HCT116 (cell line): Measurements from ENCODE around the gene COL18A1. TPM values are rescaled to one million over a fixed set of nuclear protein-coding genes. Genes with fewer than 3 reads are reported as not detected.
"Not testable (repeated sequence)": the region's sequence is repeated elsewhere in the genome, so short reads cannot be mapped to it uniquely, and the experiment has no call there.

ENCODE experiments used
- ATAC-seq: fragments of 200-7000 bp; cut with Tn5 transposase; 2 replicates; pipeline ENCODE4 v1.9.1; 2020; ENCODE audit warnings: mild to moderate bottlenecking, moderate library complexity
- BruUV-seq: library from RNA; stranded (reverse); fragments of 400-500 nt; replicated peaks from 2 replicates; lab custom pipeline; 2021; lab: Mats Ljungman, UMichigan
- CTCF ChIA-PET: fragments of 300-600 bp; sonication (Branson Sonifier 250); formaldehyde crosslinking; loops from one replicate; lab custom pipeline; 2021; ENCODE audit warnings: antibody characterized with exemption; lab: Charles Lee
- POLR2A ChIA-PET: fragments of 300-600, 350-600 bp; sonication (Branson Sonifier 250); formaldehyde crosslinking; loops from one replicate; lab custom pipeline; 2021; ENCODE audit warnings: antibody characterized with exemption; lab: Charles Lee
- RAD21 ChIA-PET, 2 experiments: fragments of 300-600 bp; sonication (Branson Sonifier 250); formaldehyde crosslinking; loops; one replicate each; lab custom pipeline; 2023; ENCODE audit warnings: low total read pairs in 2 of 2; ENCODE audit not compliant: uncharacterized antibody in 2 of 2, unreplicated experiment in 2 of 2, low non-redundant PET in 1 of 2; lab: Charles Lee
- DNase-seq: peaks from one replicate; pipeline ENCODE4 v3.0.0-alpha.2; 2010; ENCODE audit warnings: low read depth, low spot score
- H2AFZ ChIP-seq: fragments of 200-600 bp; shearing (Covaris generic), sonication (generic); 2 replicates; pipeline ENCODE4 v1.6.1; 2017; ENCODE audit warnings: low read depth, mixed run types, mixed read lengths, antibody characterized with exemption, low read length; ENCODE audit not compliant: poor library complexity, severe bottlenecking
- H3K27ac ChIP-seq: 2 replicates; pipeline ENCODE4 v1.5.1; 2012; ENCODE audit warnings: low read depth, low read length
- H3K27me3 ChIP-seq: fragments of 200-600 bp; sonication (generic); 2 replicates; pipeline ENCODE4 v1.6.1; 2016; ENCODE audit warnings: mixed run types, low read length, mixed read lengths; ENCODE audit not compliant: insufficient read depth
- H3K36me3 ChIP-seq, 2 experiments: fragments of 200-500 bp in 1 of 2; fragments of 200-600 bp in 1 of 2; sonication (Bioruptor generic) in 1 of 2; sonication (generic) in 1 of 2; 2 replicates each; pipeline versions ENCODE4 v1.5.1 to v1.6.1; 2014 to 2016; ENCODE audit warnings: low read length in 2 of 2, inconsistent platforms in 1 of 2, mixed read lengths in 1 of 2, mixed run types in 1 of 2; ENCODE audit not compliant: insufficient read depth in 2 of 2, control insufficient read depth in 1 of 2
- H3K4me1 ChIP-seq, 2 experiments: fragments of 200-600 bp in 1 of 2; sonication (generic) in 1 of 2; 2 replicates each; pipeline versions ENCODE4 v1.5.1 to v1.6.1; 2012 to 2017; ENCODE audit warnings: low read length in 2 of 2, inconsistent platforms in 1 of 2, mild to moderate bottlenecking in 1 of 2, mixed read lengths in 1 of 2, mixed run types in 1 of 2, moderate library complexity in 1 of 2; ENCODE audit not compliant: insufficient read depth in 2 of 2, control insufficient read depth in 1 of 2
- H3K4me2 ChIP-seq: fragments of 200-600 bp; sonication (generic); 2 replicates; pipeline ENCODE4 v1.6.1; 2017; ENCODE audit warnings: mixed run types, low read length, mixed read lengths
- H3K4me3 ChIP-seq, 2 experiments: fragments of 200-600 bp in 1 of 2; sonication (generic) in 1 of 2; replicated peaks in 1 of 2; 2 replicates each; pipeline ENCODE4 v1.5.1; 2011 to 2016; ENCODE audit warnings: low read length in 2 of 2, control low read depth in 1 of 2, low read depth in 1 of 2, mild to moderate bottlenecking in 1 of 2, mixed read lengths in 1 of 2, mixed run types in 1 of 2
- H3K79me2 ChIP-seq: fragments of 200-600 bp; sonication (generic); 2 replicates; pipeline ENCODE4 v1.6.1; 2017; ENCODE audit warnings: mild to moderate bottlenecking, mixed run types, low read length, moderate library complexity, mixed read lengths; ENCODE audit not compliant: insufficient read depth
- H3K9ac ChIP-seq: fragments of 200-600 bp; sonication (generic); 2 replicates; pipeline ENCODE4 v1.6.1; 2016; ENCODE audit warnings: low read length, mixed read lengths
- H3K9me2 ChIP-seq: fragments of 200-600 bp; sonication (generic), shearing (Covaris generic); 2 replicates; pipeline ENCODE4 v1.6.1; 2017; ENCODE audit warnings: mixed run types, mild to moderate bottlenecking, moderate library complexity; ENCODE audit not compliant: insufficient read depth
- H3K9me3 ChIP-seq, 2 experiments: fragments of 200-500 bp in 1 of 2; fragments of 200-600 bp in 1 of 2; sonication (Bioruptor generic) in 1 of 2; sonication (generic) in 1 of 2; 2 replicates each; pipeline ENCODE4 v1.6.1; 2014 to 2017; ENCODE audit warnings: low read length in 2 of 2, mixed read lengths in 2 of 2, inconsistent platforms in 1 of 2, low read depth in 1 of 2, mild to moderate bottlenecking in 1 of 2, mixed run types in 1 of 2, moderate library complexity in 1 of 2; ENCODE audit not compliant: control insufficient read depth in 1 of 2, insufficient read depth in 1 of 2
- H4K20me1 ChIP-seq: fragments of 200-600 bp; sonication (generic), shearing (Covaris generic); 2 replicates; pipeline ENCODE4 v1.6.1; 2017; ENCODE audit warnings: mixed run types, mild to moderate bottlenecking, moderate library complexity; ENCODE audit not compliant: insufficient read depth
- CEBPB ChIP-seq: IDR thresholded peaks from 2 replicates; pipeline ENCODE4 v1.6.1; 2012; ENCODE audit warnings: low read depth
- EGR1 ChIP-seq: IDR thresholded peaks from 2 replicates; pipeline ENCODE4 v1.6.1; 2012; ENCODE audit warnings: low read depth
- EZH2 ChIP-seq: fragments of 200-600 bp; sonication (generic); IDR thresholded peaks from 2 replicates; pipeline ENCODE4 v1.6.1; 2017; ENCODE audit warnings: antibody characterized with exemption, mixed run types
- SIN3A ChIP-seq: IDR thresholded peaks from 2 replicates; pipeline ENCODE4 v1.6.1; 2012; ENCODE audit warnings: low read depth
- SP1 ChIP-seq: IDR thresholded peaks from 2 replicates; pipeline ENCODE4 v1.6.1; 2012; ENCODE audit warnings: low read depth
- SRF ChIP-seq: IDR thresholded peaks from 2 replicates; pipeline ENCODE4 v1.6.1; 2012; ENCODE audit warnings: low read depth
- TCF7L2 ChIP-seq: IDR thresholded peaks from 2 replicates; pipeline ENCODE4 v1.7.0; 2011; ENCODE audit warnings: borderline replicate concordance, inconsistent platforms; ENCODE audit not compliant: insufficient read depth, insufficient read length; ENCODE audit errors: extremely low read depth
- ZFX ChIP-seq: fragments of 450-650 bp; IDR thresholded peaks from 2 replicates; pipeline ENCODE4 v1.6.1; 2017
- intact Hi-C: fragments of 100-400 bp; cut with micrococcal nuclease; formaldehyde crosslinking; loops from 2 replicates; pipeline ENCODE4 v1.10.0; 2022
- total RNA-seq: library from RNA; stranded (reverse); gene quantifications from one replicate; pipeline ENCODE4 v1.2.1, GENCODE V29; 2021; ENCODE audit not compliant: unreplicated experiment

The COL18A1 gene
- total RNA-seq, 1 experiment from 2014 or later = 59.5 TPM

DNA sequence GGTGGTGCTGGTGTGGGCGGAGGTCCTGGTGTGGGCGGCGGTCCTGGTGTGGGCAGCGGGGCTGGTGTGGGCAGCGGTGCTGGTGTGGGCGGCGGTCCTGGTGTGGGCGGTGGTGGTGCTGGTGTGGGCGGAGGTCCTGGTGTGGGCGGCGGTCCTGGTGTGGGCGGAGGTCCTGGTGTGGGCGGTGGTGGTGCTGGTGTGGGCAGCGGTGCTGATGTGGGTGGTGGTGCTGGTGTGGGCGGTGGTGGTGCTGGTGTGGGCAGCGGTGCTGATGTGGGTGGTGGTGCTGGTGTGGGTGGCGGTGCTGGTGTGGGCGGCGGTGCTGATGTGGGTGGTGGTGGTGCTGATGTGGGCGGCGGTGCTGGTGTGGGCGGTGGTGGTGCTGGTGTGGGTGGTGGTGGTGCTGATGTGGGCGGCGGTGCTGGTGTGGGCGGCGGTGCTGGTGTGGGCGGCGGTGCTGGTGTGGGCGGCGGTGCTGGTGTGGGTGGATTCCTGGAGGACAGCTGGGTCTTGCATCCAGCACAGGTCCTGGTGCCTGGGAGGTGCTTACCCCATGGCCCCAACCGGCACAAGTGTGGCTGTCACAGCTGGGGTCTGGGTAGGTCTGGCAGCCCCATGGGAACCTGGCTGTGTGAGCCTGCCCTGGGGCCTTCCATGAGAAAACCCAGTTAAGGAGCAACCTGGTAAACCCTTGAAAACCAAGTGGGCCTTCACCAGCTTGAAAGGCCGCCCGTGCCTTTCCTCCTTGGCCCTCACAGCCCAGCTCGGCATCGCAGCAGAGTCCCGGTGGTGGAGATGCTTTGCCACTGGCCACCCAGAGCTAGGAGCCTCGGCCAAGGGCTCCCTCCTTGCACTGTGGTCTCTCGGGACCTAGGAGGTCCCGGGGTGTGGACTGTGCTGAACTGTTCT is 38.0 kb downstream of the COL18A1 start:
- peaks cover 3 to 13% of the 10 kb centered on the region in 2 experiments; a peak in 3 of 4 replicates for H3K9me3 ChIP-seq
- peaks cover 0 to 15% of the 10 kb centered on the region in 2 experiments; a peak in 1 of 4 replicates for H3K4me1 ChIP-seq
- H2AFZ ChIP-seq, H3K27me3 ChIP-seq, H3K4me3 ChIP-seq, H4K20me1 ChIP-seq, ATAC-seq, intact Hi-C loops, POLR2A ChIA-PET, H3K4me2 ChIP-seq, RAD21 ChIA-PET, H3K9me2 ChIP-seq, CTCF ChIA-PET, H3K27ac ChIP-seq, DNase-seq, H3K9ac ChIP-seq, H3K36me3 ChIP-seq, BruUV-seq: not testable (repeated sequence)
- H3K79me2 ChIP-seq = peaks cover 33% of the 10 kb centered on the region; the same call in 1 of the 2 replicates

DNA sequence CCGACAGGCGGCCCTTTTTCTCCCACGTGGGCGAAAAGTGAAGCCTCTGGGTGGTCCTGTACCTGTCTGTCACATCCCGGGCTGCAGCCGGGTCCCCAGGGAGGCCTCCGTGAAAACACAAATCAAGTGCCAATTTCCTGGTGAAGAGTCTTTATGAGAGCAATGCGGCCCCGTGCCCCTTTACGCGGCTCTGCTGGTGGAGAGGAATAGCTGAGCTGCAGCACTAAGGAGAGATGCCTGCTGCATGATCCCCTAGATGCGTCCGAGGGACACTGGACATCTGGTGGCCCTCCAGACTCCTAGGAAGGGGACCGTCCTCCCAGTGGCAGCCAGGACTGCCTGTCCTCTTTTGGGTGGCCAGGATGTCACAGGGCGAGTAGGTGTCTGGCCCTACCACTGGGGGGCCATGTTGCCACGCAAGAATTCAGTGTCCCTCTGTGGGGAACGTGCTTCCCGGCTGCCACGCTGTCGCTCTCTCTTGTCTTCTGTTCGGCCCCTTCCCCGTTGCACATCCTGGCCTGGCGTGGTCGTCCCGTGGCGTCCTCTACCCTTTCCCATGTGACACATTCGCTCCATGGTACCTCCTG is 38.7 kb downstream of the COL18A1 start:
- Histone ChIP-seq H3K9me3 (peaks cover 3 to 13% of the 10 kb centered on the region in 2 experiments; a peak in 3 of 4 replicates), H2AFZ (no peak overlapping the region), H3K4me2 (no peak overlapping the region), H3K9ac (no peak overlapping the region), H3K79me2 (peaks cover 31% of the 10 kb centered on the region; the same call in 1 of the 2 replicates), H3K4me1 (peaks cover 0 to 15% of the 10 kb centered on the region in 2 experiments; a peak in 1 of 4 replicates), H3K4me3 (no peak overlapping the region), H4K20me1 (no peaks in the 10 kb centered on the region), H3K27ac (no peak overlapping the region), H3K9me2 (no peaks in the 10 kb centered on the region), H3K36me3 (peaks cover 0 to 4% of the 10 kb centered on the region in 2 experiments; a peak in 1 of 4 replicates), H3K27me3 (no peaks in the 10 kb centered on the region)
- DNase-seq = no peak
- ChIA-PET POLR2A (no interaction called here), CTCF (no interaction called here), RAD21 (no interaction called here)
- intact Hi-C loops = no loop called here
- TF ChIP-seq SRF (no peak), EZH2 (no peak), EGR1 (no peak), ZFX (no peak), TCF7L2 (no peak), SIN3A (no peak), CEBPB (no peak), SP1 (no peak)
- BruUV-seq = no TSS peak
- ATAC-seq = no peak
